Mesendoderm (in vitro differentiated cells): Measurements from ENCODE around the gene MSRB1.

ENCODE experiments used
- DNase-seq: peaks from one replicate; pipeline ENCODE4 v3.0.0; 2013
- H2AK5ac ChIP-seq: 2 replicates; pipeline ENCODE4 v1.6.1; 2013; ENCODE audit warnings: low read length, inconsistent platforms
- H2BK120ac ChIP-seq: 2 replicates; pipeline ENCODE4 v1.6.1; 2013; ENCODE audit warnings: low read depth, mild to moderate bottlenecking, low read length, moderate library complexity, mixed read lengths
- H2BK15ac ChIP-seq: replicated peaks from 2 replicates; pipeline ENCODE4 v1.6.1; 2013; ENCODE audit warnings: low read depth, mild to moderate bottlenecking, moderate library complexity
- H2BK5ac ChIP-seq: 2 replicates; pipeline ENCODE4 v1.6.1; 2013; ENCODE audit warnings: low read length, inconsistent platforms
- H3K18ac ChIP-seq: 2 replicates; pipeline ENCODE4 v1.6.1; 2013; ENCODE audit warnings: mild to moderate bottlenecking, low read length, mixed read lengths
- H3K23ac ChIP-seq: one replicate; pipeline ENCODE4 v1.6.1; 2013; ENCODE audit warnings: low read length
- H3K27ac ChIP-seq: 2 replicates; pipeline ENCODE4 v1.5.1; 2013; ENCODE audit warnings: low read depth, mild to moderate bottlenecking, inconsistent platforms, low read length, moderate library complexity
- H3K27me3 ChIP-seq: 2 replicates; pipeline ENCODE4 v1.6.1; 2013; ENCODE audit warnings: low read length, control low read depth, mild to moderate bottlenecking, inconsistent platforms; ENCODE audit not compliant: insufficient read depth, poor library complexity
- H3K36me3 ChIP-seq: 2 replicates; pipeline ENCODE4 v1.6.1; 2013; ENCODE audit warnings: low read length, inconsistent platforms; ENCODE audit not compliant: control insufficient read depth, insufficient read depth
- H3K4ac ChIP-seq: one replicate; pipeline ENCODE4 v1.6.1; 2013; ENCODE audit warnings: low read depth, mild to moderate bottlenecking, low read length, moderate library complexity
- H3K4me1 ChIP-seq: 2 replicates; pipeline ENCODE4 v1.6.1; 2013; ENCODE audit warnings: low read depth, low read length, inconsistent platforms; ENCODE audit not compliant: control insufficient read depth
- H3K4me2 ChIP-seq: 2 replicates; pipeline ENCODE4 v1.6.1; 2013; ENCODE audit warnings: low read length
- H3K4me3 ChIP-seq: 2 replicates; pipeline ENCODE4 v1.5.1; 2013; ENCODE audit warnings: mild to moderate bottlenecking, low read length
- H3K56ac ChIP-seq: one replicate; pipeline ENCODE4 v1.6.1; 2013; ENCODE audit warnings: low read length
- H3K79me1 ChIP-seq: 2 replicates; pipeline ENCODE4 v1.6.1; 2013; ENCODE audit warnings: low read length, inconsistent platforms
- H3K79me2 ChIP-seq: 2 replicates; pipeline ENCODE4 v1.6.1; 2013; ENCODE audit warnings: mild to moderate bottlenecking, low read length; ENCODE audit not compliant: control insufficient read depth, insufficient read depth
- H3K9ac ChIP-seq: 2 replicates; pipeline ENCODE4 v1.6.1; 2013; ENCODE audit warnings: low read length, inconsistent platforms
- H4K5ac ChIP-seq: one replicate; pipeline ENCODE4 v1.6.1; 2013; ENCODE audit warnings: low read length
- H4K8ac ChIP-seq: one replicate; pipeline ENCODE4 v1.6.1; 2013; ENCODE audit warnings: low read depth, mild to moderate bottlenecking, control low read depth, low read length, moderate library complexity
- WGBS: extraction: QIAGEN DNeasy Blood & Tissue Kit; methylation state at CpG from one replicate; pipeline ENCODE4 v1.1.7; 2013; ENCODE audit warnings: low lambda C conversion rate, missing lambda C conversion rate; ENCODE audit not compliant: insufficient coverage; ENCODE audit errors: extremely low coverage; 5-methylcytosine and 5-hydroxymethylcytosine counted together

Gene MSRB1

DNA sequence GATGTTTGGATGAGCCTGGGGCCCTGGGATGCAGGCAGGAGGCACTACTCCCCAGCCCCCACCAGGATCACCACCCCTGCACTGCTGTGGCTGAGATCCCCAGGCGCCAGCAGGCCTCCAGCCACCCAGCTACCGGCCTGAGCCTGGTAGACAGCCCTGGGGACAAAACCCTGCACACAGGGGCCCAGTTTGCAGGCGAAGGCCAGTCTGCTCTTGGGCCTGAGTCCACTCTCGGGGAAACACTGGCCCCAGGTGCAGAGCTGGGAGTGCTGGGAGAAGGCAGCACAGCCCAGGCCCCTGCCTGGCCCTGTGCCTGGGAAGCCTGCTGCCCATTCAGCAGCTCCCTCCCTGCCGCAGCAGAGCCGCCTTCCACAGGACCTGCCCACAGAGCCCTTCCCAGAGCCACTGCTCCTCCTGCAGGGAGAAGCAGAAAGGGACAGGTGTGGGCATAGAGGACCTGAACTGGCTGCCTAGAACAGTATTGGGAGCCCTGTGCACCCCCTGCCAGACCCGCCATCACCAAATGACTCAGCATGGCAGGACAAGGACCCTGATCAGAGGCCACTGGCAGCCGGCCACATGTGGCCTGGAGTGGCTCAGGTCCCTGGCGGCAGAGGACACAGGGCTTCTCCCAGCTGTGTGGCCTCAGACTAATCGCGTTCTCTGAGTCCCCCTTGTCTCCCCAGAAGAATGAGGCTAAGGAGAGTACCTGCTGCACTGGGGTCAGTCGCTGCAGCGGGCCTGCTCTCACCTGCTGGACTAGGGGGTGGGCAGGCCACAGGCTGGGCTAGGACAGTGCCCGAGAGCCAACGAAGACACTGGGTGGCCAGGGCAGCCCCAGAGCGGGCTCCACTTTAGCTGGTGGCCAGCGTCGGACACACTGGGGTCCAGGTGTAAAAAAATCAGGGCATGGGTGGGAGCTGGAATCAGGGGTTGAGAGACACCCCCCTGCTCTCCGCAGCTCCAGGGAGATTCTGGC, 10.7 kb downstream of the MSRB1 start:
- Histone ChIP-seq H2AK5ac (no peak overlapping the region), H3K4ac (no peak overlapping the region), H3K79me2 (no peaks in the 10 kb centered on the region), H2BK5ac (no peak overlapping the region), H3K27me3 (no peaks in the 10 kb centered on the region), H2BK15ac (no peak overlapping the region), H3K56ac (no peak overlapping the region), H4K5ac (no peak overlapping the region), H3K27ac (no peak overlapping the region), H4K8ac (no peak overlapping the region), H3K4me3 (no peak overlapping the region), H3K4me1 (no peaks in the 10 kb centered on the region), H3K9ac (no peak overlapping the region), H3K18ac (no peak overlapping the region), H3K79me1 (no peaks in the 10 kb centered on the region), H3K23ac (no peak overlapping the region), H3K36me3 (no peaks in the 10 kb centered on the region), H2BK120ac (no peak overlapping the region), H3K4me2 (no peak overlapping the region)
- peak; percentile 80 for DNase-seq
- no CpG with 5 or more reads among the region's 19 CpGs for WGBS

- no peak overlapping the region for H2AK5ac ChIP-seq
- H3K79me1 ChIP-seq: no peaks in the 10 kb centered on the region
- H2BK5ac ChIP-seq: no peak overlapping the region
- no peaks in the 10 kb centered on the region for H3K36me3 ChIP-seq
- H3K27me3 ChIP-seq: no peaks in the 10 kb centered on the region
- H4K8ac ChIP-seq: no peak overlapping the region
- H3K9ac ChIP-seq: no peak overlapping the region
- H3K4me1 ChIP-seq: no peaks in the 10 kb centered on the region
- no CpG with 5 or more reads among the region's 10 CpGs for WGBS
- no peak overlapping the region for H3K18ac ChIP-seq
- H3K23ac ChIP-seq: no peak overlapping the region
- H2BK15ac ChIP-seq: no peak overlapping the region
- no peak overlapping the region for H2BK120ac ChIP-seq
- H3K4ac ChIP-seq: no peak overlapping the region
- H3K56ac ChIP-seq: no peak overlapping the region
- H3K4me3 ChIP-seq: no peak overlapping the region
- H3K27ac ChIP-seq: no peak overlapping the region
- no peak overlapping the region for H4K5ac ChIP-seq
- H3K4me2 ChIP-seq: no peak overlapping the region
- DNase-seq: no peak
- no peaks in the 10 kb centered on the region for H3K79me2 ChIP-seq
Observed at GRCh38 chr16:1930338-1930720, 12.7 kb downstream of the MSRB1 start.

- DNase-seq: peak; percentile 82
Observed at GRCh38 chr16:1929578-1930337, 13.2 kb downstream of the MSRB1 start.

DNA sequence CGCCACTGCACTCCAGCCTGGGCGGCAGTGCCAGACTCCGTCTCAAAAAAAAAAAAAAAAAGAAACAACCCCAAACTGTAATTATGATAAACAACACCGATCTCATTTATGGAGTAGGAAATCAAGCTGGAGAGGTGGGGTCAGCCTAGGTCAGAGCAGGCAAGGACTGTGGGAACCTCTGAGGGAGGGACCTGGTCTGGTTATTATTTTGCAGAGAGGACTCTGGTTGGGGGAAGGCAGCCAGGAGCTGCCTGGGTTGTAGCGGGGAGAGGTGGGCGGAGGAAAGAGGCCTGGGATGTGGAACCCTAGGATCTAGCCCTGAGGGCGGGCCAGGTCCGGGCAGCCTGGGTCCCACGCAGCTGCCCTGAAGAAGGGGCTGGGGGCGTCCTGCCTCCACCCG, 13.9 kb downstream of the MSRB1 start:
- Histone ChIP-seq H3K4me2 (peak overlapping the region; percentile 1), H3K79me1 (no peaks in the 10 kb centered on the region), H3K36me3 (no peaks in the 10 kb centered on the region), H3K4me1 (no peaks in the 10 kb centered on the region), H3K56ac (peak overlapping the region; percentile 91), H4K5ac (no peak overlapping the region), H3K27ac (no peak overlapping the region), H2BK5ac (no peak overlapping the region), H3K4me3 (no peak overlapping the region), H3K18ac (peak overlapping the region; percentile 89), H2BK15ac (no peak overlapping the region), H2AK5ac (no peak overlapping the region), H4K8ac (no peak overlapping the region), H3K23ac (no peak overlapping the region), H3K27me3 (no peaks in the 10 kb centered on the region), H3K79me2 (no peaks in the 10 kb centered on the region), H3K4ac (peak overlapping the region; percentile 60), H2BK120ac (no peak overlapping the region), H3K9ac (peak overlapping the region; percentile 45)
- no peak for DNase-seq
- WGBS: no CpG with 5 or more reads among the region's 11 CpGs

More at GRCh38 chr16:1929578-1930337, 13.2 kb downstream of the MSRB1 start:
- Histone ChIP-seq H2BK120ac (no peak overlapping the region), H3K18ac (peak overlapping the region; percentile 89), H3K4me3 (no peak overlapping the region), H3K27me3 (no peaks in the 10 kb centered on the region), H3K23ac (no peak overlapping the region), H2BK5ac (no peak overlapping the region), H2BK15ac (no peak overlapping the region), H4K8ac (no peak overlapping the region), H3K56ac (peak overlapping the region; percentile 91), H3K79me2 (no peaks in the 10 kb centered on the region), H3K79me1 (no peaks in the 10 kb centered on the region), H2AK5ac (no peak overlapping the region), H3K36me3 (no peaks in the 10 kb centered on the region), H4K5ac (no peak overlapping the region), H3K9ac (peak overlapping the region; percentile 66), H3K4ac (peak overlapping the region; percentile 60), H3K4me2 (peak overlapping the region; percentile 57), H3K27ac (no peak overlapping the region), H3K4me1 (no peaks in the 10 kb centered on the region)
- WGBS: no CpG with 5 or more reads among the region's 70 CpGs

- no peaks in the 10 kb centered on the region for H3K36me3 ChIP-seq
- no peak overlapping the region for H4K5ac ChIP-seq
- WGBS: no CpG with 5 or more reads among the region's 11 CpGs
- no peak overlapping the region for H3K27ac ChIP-seq
- H4K8ac ChIP-seq: no peak overlapping the region
- no peak overlapping the region for H2BK15ac ChIP-seq
- no peak overlapping the region for H3K9ac ChIP-seq
- no peaks in the 10 kb centered on the region for H3K79me1 ChIP-seq
- H3K27me3 ChIP-seq: no peaks in the 10 kb centered on the region
- H3K23ac ChIP-seq: no peak overlapping the region
- no peaks in the 10 kb centered on the region for H3K79me2 ChIP-seq
- no peak overlapping the region for H3K56ac ChIP-seq
- no peaks in the 10 kb centered on the region for H3K4me1 ChIP-seq
- peak; percentile 50 for DNase-seq
- no peak overlapping the region for H3K18ac ChIP-seq
- no peak overlapping the region for H2BK120ac ChIP-seq
- no peak overlapping the region for H3K4ac ChIP-seq
- no peak overlapping the region for H3K4me2 ChIP-seq
- H3K4me3 ChIP-seq: no peak overlapping the region
- no peak overlapping the region for H2AK5ac ChIP-seq
- no peak overlapping the region for H2BK5ac ChIP-seq
Observed at GRCh38 chr16:1926271-1926670, 16.7 kb downstream of the MSRB1 start.
